ENCODE measurements around the gene C10orf67. TPM values are rescaled to one million over a fixed set of nuclear protein-coding genes. Genes with fewer than 3 reads are reported as not detected.

C10orf67 gene
- total RNA-seq, 4 donors from 2014 or later = not detected

- WGBS = 9% methylated on average over 19 of the region's 19 CpGs
- H3K36me3 ChIP-seq = no peaks in the 10 kb centered on the region
- H3K27ac ChIP-seq (replicated peaks in 1 of 4) = no peak overlapping the region
- intact Hi-C loops (cut with DNase I) = no loop called here
- no peak overlapping the region for H3K4me3 ChIP-seq
- H3K27me3 ChIP-seq = peaks cover 0 to 99% (median 32%) of the 10 kb centered on the region in 4 donors
- peaks cover 8 to 33% (median 21%) of the 10 kb centered on the region in 4 donors for H3K4me1 ChIP-seq
- peak; percentile 29 for DNase-seq (ENCODE audit: extremely low spot score)
- TF ChIP-seq POLR2AphosphoS5 (IDR thresholded peaks at IDR 0.05) (no peak), CTCF (IDR thresholded peaks at IDR 0.05) (no peak), POLR2A (IDR thresholded peaks at IDR 0.05; ENCODE audit: low read depth) (no peak), EP300 (IDR thresholded peaks at IDR 0.05) (no peak)
- no peaks in the 10 kb centered on the region for H3K9me3 ChIP-seq
Measured at GRCh38 chr10:23193435-23194074, 151.0 kb downstream of the C10orf67 start.

GRCh38 chr10:23192712-23193434 is 151.7 kb downstream of the C10orf67 start:
- no peak for TF ChIP-seq POLR2AphosphoS5 (IDR thresholded peaks at IDR 0.05)
- no peak for TF ChIP-seq CTCF (IDR thresholded peaks at IDR 0.05)
- no peak for TF ChIP-seq EP300 (IDR thresholded peaks at IDR 0.05)
- TF ChIP-seq POLR2A (IDR thresholded peaks at IDR 0.05; ENCODE audit: low read depth) = no peak
- H3K9me3 ChIP-seq = no peaks in the 10 kb centered on the region
- intact Hi-C loops (cut with DNase I) = no loop called here
- peaks cover 0 to 99% (median 27%) of the 10 kb centered on the region in 4 donors for H3K27me3 ChIP-seq
- H3K4me1 ChIP-seq = peaks cover 8 to 33% (median 21%) of the 10 kb centered on the region in 4 donors
- 3% methylated on average over 31 of the region's 100 CpGs for WGBS
- no peaks in the 10 kb centered on the region for H3K36me3 ChIP-seq
- H3K4me3 ChIP-seq = peak overlapping the region in 2 of 4 donors; percentile 1 to 14
- DNase-seq (ENCODE audit: extremely low spot score) = peak; percentile 34
- no peak overlapping the region for H3K27ac ChIP-seq (replicated peaks in 1 of 4)

- peaks cover 8 to 33% (median 21%) of the 10 kb centered on the region in 4 donors for H3K4me1 ChIP-seq
- no peak within 1 kb of the TSS for H3K27ac ChIP-seq (replicated peaks in 1 of 4)
- peak; percentile 50 for DNase-seq (ENCODE audit: extremely low spot score)
- intact Hi-C loops (cut with DNase I) = no loop called here
- no peak for TF ChIP-seq POLR2AphosphoS5 (IDR thresholded peaks at IDR 0.05)
- TF ChIP-seq EP300 (IDR thresholded peaks at IDR 0.05) = no peak
- TF ChIP-seq POLR2A (IDR thresholded peaks at IDR 0.05; ENCODE audit: low read depth) = no peak
- TF ChIP-seq CTCF (IDR thresholded peaks at IDR 0.05) = no peak
- 2% methylated on average over 34 of the region's 107 CpGs for WGBS
- peaks cover 0 to 99% (median 26%) of the 10 kb centered on the region in 4 donors for H3K27me3 ChIP-seq
- H3K9me3 ChIP-seq = no peaks in the 10 kb centered on the region
- no peaks in the 10 kb centered on the region for H3K36me3 ChIP-seq
- peak within 1 kb of the TSS in 2 of 4 donors; percentile 1 to 14 for H3K4me3 ChIP-seq
Measured at GRCh38 chr10:23191764-23192711, 152.6 kb downstream of the C10orf67 start, which contains the start of gene PTF1A. Gene PTF1A (plus strand): TSS chr10:23192312. CDS start chr10:23192531, 219 bp downstream.

- Histone ChIP-seq H3K4me3 (no peak overlapping the region), H3K27me3 (peaks cover 0 to 99% (median 26%) of the 10 kb centered on the region in 4 donors), H3K27ac (replicated peaks in 1 of 4) (no peak overlapping the region), H3K9me3 (no peaks in the 10 kb centered on the region), H3K36me3 (no peaks in the 10 kb centered on the region), H3K4me1 (peaks cover 8 to 33% (median 21%) of the 10 kb centered on the region in 4 donors)
- TF ChIP-seq CTCF (IDR thresholded peaks at IDR 0.05) (no peak), POLR2AphosphoS5 (IDR thresholded peaks at IDR 0.05) (no peak), POLR2A (IDR thresholded peaks at IDR 0.05; ENCODE audit: low read depth) (no peak)
- intact Hi-C loops (cut with DNase I) = no loop called here
- 2% methylated on average over 32 of the region's 36 CpGs for WGBS
- DNase-seq (ENCODE audit: extremely low spot score) = no peak
Measured at GRCh38 chr10:23190872-23191763, 153.5 kb downstream of the C10orf67 start.
